Loucy (cell line): ENCODE data around the gene KLK3.

Experiments
- H2AFZ ChIP-seq: fragments of 200-600 bp; sonication (generic); 2 replicates; pipeline ENCODE4 v1.6.0; 2016; ENCODE audit warnings: antibody characterized with exemption, mild to moderate bottlenecking, low read length, moderate library complexity
- H3F3A ChIP-seq: fragments of 200-600 bp; 2 replicates; pipeline ENCODE4 v1.6.0; 2016; ENCODE audit warnings: antibody characterized with exemption, low read depth, mild to moderate bottlenecking
- H3K27me3 ChIP-seq: fragments of 200-600 bp; sonication (generic); 2 replicates; pipeline ENCODE4 v1.6.1; 2014; ENCODE audit warnings: low read length, mild to moderate bottlenecking; ENCODE audit not compliant: insufficient read depth, poor library complexity, severe bottlenecking
- H3K36me3 ChIP-seq: fragments of 200-600 bp; sonication (generic); 2 replicates; pipeline ENCODE4 v1.6.1; 2016; ENCODE audit warnings: low read length; ENCODE audit not compliant: insufficient read depth
- H3K4me1 ChIP-seq: fragments of 200-600 bp; sonication (generic); 2 replicates; pipeline ENCODE4 v1.5.1; 2014; ENCODE audit warnings: low read length, mild to moderate bottlenecking; ENCODE audit not compliant: insufficient read depth, poor library complexity, severe bottlenecking
- H3K4me2 ChIP-seq: fragments of 200-600 bp; sonication (generic); 2 replicates; pipeline ENCODE4 v1.6.0; 2014; ENCODE audit warnings: antibody characterized with exemption, low read length, low read depth, mild to moderate bottlenecking; ENCODE audit not compliant: poor library complexity, severe bottlenecking
- H3K4me3 ChIP-seq: fragments of 200-600 bp; sonication (generic); 2 replicates; pipeline ENCODE4 v1.5.1; 2014; ENCODE audit warnings: low read length, mild to moderate bottlenecking, mixed read lengths; ENCODE audit not compliant: poor library complexity, severe bottlenecking
- H3K79me2 ChIP-seq: fragments of 200-600 bp; sonication (generic); 2 replicates; pipeline ENCODE4 v1.6.1; 2014; ENCODE audit warnings: low read length; ENCODE audit not compliant: insufficient read depth
- H3K9ac ChIP-seq: fragments of 200-600 bp; sonication (generic); 2 replicates; pipeline ENCODE4 v1.6.0; 2014; ENCODE audit warnings: mild to moderate bottlenecking, low read depth, low read length, moderate library complexity; ENCODE audit not compliant: poor library complexity, severe bottlenecking
- H3K9me2 ChIP-seq: fragments of 200-600 bp; sonication (generic); replicated peaks from 2 replicates; pipeline ENCODE4 v1.6.1; 2016; ENCODE audit warnings: low read depth, low read length, mixed read lengths
- H3K9me3 ChIP-seq: fragments of 200-600 bp; sonication (generic); 2 replicates; pipeline ENCODE4 v1.6.1; 2014; ENCODE audit warnings: mild to moderate bottlenecking, antibody characterized with exemption, low read length, low read depth; ENCODE audit not compliant: insufficient read depth
- H4K20me1 ChIP-seq: fragments of 200-600 bp; sonication (generic); 2 replicates; pipeline ENCODE4 v1.6.0; 2014; ENCODE audit warnings: antibody characterized with exemption, low read length, mild to moderate bottlenecking; ENCODE audit not compliant: insufficient read depth, poor library complexity, severe bottlenecking
- CTCF ChIP-seq: fragments of 200-600 bp; sonication (generic); conservative IDR thresholded peaks from 2 replicates; pipeline ENCODE4 v1.5.1; 2014; ENCODE audit warnings: mild to moderate bottlenecking, antibody characterized with exemption, low read length
- EZH2phosphoT487 ChIP-seq: fragments of 200-600 bp; IDR thresholded peaks from 2 replicates; pipeline ENCODE4 v1.6.1; 2018; ENCODE audit warnings: antibody characterized with exemption, mild to moderate bottlenecking, moderate library complexity, borderline replicate concordance

Gene KLK3

GRCh38 chr19:50817941-50818858, 36.5 kb upstream of the KLK3 start:
- Histone ChIP-seq H2AFZ (no peak overlapping the region), H3K36me3 (no peaks in the 10 kb centered on the region), H3K4me3 (no peak overlapping the region), H3K4me1 (no peaks in the 10 kb centered on the region), H3K79me2 (no peaks in the 10 kb centered on the region), H3K4me2 (no peak overlapping the region), H3K9ac (no peak overlapping the region), H3K9me3 (no peaks in the 10 kb centered on the region), H3K9me2 (no peaks in the 10 kb centered on the region), H3F3A (no peaks in the 10 kb centered on the region), H4K20me1 (no peaks in the 10 kb centered on the region), H3K27me3 (no peaks in the 10 kb centered on the region)
- TF ChIP-seq EZH2phosphoT487, result no peak
- no peak for TF ChIP-seq CTCF

- H3K9me3 ChIP-seq, result no peaks in the 10 kb centered on the region
- no peak overlapping the region for H3K4me3 ChIP-seq
- H3F3A ChIP-seq, result no peaks in the 10 kb centered on the region
- H3K9ac ChIP-seq, result no peak overlapping the region
- TF ChIP-seq EZH2phosphoT487 (no peak), CTCF (no peak)
- no peak overlapping the region for H2AFZ ChIP-seq
- no peak overlapping the region for H3K4me2 ChIP-seq
- H3K4me1 ChIP-seq, result no peaks in the 10 kb centered on the region
- H3K36me3 ChIP-seq, result no peaks in the 10 kb centered on the region
- H3K79me2 ChIP-seq, result no peaks in the 10 kb centered on the region
- no peaks in the 10 kb centered on the region for H3K27me3 ChIP-seq
- no peaks in the 10 kb centered on the region for H3K9me2 ChIP-seq
- no peaks in the 10 kb centered on the region for H4K20me1 ChIP-seq
These were observed 35.7 kb upstream of the KLK3 start for GRCh38 chr19:50818859-50819472.

GRCh38 chr19:50819636-50820035, 35.1 kb upstream of the KLK3 start:
- Histone ChIP-seq H3K4me1 (no peaks in the 10 kb centered on the region), H3K9me2 (no peaks in the 10 kb centered on the region), H3K27me3 (no peaks in the 10 kb centered on the region), H3K9ac (no peak overlapping the region), H3K4me3 (no peak overlapping the region), H3F3A (no peaks in the 10 kb centered on the region), H2AFZ (no peak overlapping the region), H3K9me3 (no peaks in the 10 kb centered on the region), H4K20me1 (no peaks in the 10 kb centered on the region), H3K36me3 (no peaks in the 10 kb centered on the region), H3K4me2 (no peak overlapping the region), H3K79me2 (no peaks in the 10 kb centered on the region)
- no peak for TF ChIP-seq EZH2phosphoT487
- no peak for TF ChIP-seq CTCF
